ENCODE measurements around the gene TMC7. TPM values are rescaled to one million over a fixed set of nuclear protein-coding genes. Genes with fewer than 3 reads are reported as not detected.
A peak's percentile ranks its signal among the peaks of the same experiment; 100 is the strongest.

Gene TMC7
- total RNA-seq, 1 experiment from 2014 or later = 0.34 TPM

DNA sequence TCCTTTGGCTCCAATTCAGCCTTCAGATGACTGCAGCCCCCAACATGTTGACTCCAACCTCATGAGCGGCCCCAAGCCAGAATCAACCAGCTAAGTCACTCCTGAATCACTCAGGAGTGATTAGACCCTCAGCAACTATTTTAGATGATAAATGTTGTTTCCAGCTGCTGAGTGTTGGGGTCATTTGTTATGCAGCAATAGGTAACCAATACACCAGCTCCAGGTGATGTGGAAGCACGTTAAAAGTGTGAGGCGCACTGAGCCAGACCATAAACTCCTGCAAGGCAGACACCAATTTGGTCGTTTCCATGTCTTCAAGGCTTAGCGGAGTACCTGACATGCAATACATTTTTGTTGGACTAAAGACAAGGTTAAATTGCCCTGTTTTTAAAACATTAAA, 101.1 kb downstream of the TMC7 start:
- H3K9me3 ChIP-seq (replicated peaks) = no peaks in the 10 kb centered on the region
- H3K4me1 ChIP-seq = no peaks in the 10 kb centered on the region
- DNase-seq = no peak

DNA sequence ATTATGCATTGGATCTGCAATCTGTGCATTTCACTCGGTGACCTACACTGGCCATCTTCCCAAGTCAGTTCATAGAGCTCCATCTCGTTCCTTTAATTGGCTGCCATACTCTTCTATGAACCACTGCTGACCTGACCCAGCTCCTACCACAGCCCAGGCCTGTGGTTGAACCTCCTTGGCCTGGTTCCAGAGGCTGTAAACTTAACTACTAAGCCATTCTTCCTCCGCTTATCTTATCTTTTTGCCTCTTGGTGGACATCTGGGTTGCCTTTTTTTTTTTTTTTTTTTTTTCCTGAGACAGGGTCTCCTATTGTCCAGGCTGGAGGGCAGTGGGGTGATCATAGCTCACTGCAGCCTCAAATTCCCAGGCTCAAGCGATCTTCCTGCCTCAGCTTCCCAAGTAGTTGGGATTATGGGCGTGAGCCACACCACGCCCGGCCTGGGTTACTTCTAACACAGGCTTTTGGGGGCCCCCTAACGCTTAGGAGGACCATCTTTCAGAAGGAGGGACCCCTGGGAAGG, 102.0 kb downstream of the TMC7 start:
- Histone ChIP-seq H3K4me3 (peak overlapping the region; percentile 58), H3K4me1 (no peaks in the 10 kb centered on the region), H3K36me3 (peaks cover 3% of the 10 kb centered on the region; the same call in 1 of the 2 replicates), H3K27me3 (no peaks in the 10 kb centered on the region), H3K27ac (no peak overlapping the region), H3K9me3 (replicated peaks) (no peaks in the 10 kb centered on the region)
- peak; percentile 34 to 57 for DNase-seq

More for the DNA sequence above, 101.1 kb downstream of the TMC7 start:
- Histone ChIP-seq H3K27me3 (no peaks in the 10 kb centered on the region), H3K27ac (no peak overlapping the region), H3K4me3 (no peak overlapping the region), H3K36me3 (peaks cover 5% of the 10 kb centered on the region; the same call in 1 of the 2 replicates)

- Histone ChIP-seq H3K27ac (peak overlapping the region; percentile 19; the same call in 1 of the 2 replicates), H3K4me3 (peak overlapping the region; percentile 58), H3K4me1 (no peaks in the 10 kb centered on the region), H3K36me3 (no peaks in the 10 kb centered on the region), H3K9me3 (replicated peaks) (no peaks in the 10 kb centered on the region), H3K27me3 (no peaks in the 10 kb centered on the region)
- DNase-seq = peak; percentile 95 to 97
Measured at GRCh38 chr16:19086322-19087199, 102.8 kb downstream of the TMC7 start.

- no peaks in the 10 kb centered on the region for H3K36me3 ChIP-seq
- no peaks in the 10 kb centered on the region for H3K9me3 ChIP-seq (replicated peaks)
- no peak overlapping the region for H3K27ac ChIP-seq
- no peak overlapping the region for H3K4me3 ChIP-seq
- no peak for DNase-seq
- no peaks in the 10 kb centered on the region for H3K4me1 ChIP-seq
- no peaks in the 10 kb centered on the region for H3K27me3 ChIP-seq
Measured at GRCh38 chr16:19088341-19088916, 104.7 kb downstream of the TMC7 start.

- no peaks in the 10 kb centered on the region for H3K4me1 ChIP-seq
- DNase-seq = no peak
- no peak overlapping the region for H3K27ac ChIP-seq
- no peaks in the 10 kb centered on the region for H3K36me3 ChIP-seq
- no peaks in the 10 kb centered on the region for H3K27me3 ChIP-seq
- H3K4me3 ChIP-seq = no peak overlapping the region
- no peaks in the 10 kb centered on the region for H3K9me3 ChIP-seq (replicated peaks)
Measured at GRCh38 chr16:19089410-19089955, 105.7 kb downstream of the TMC7 start.

GRCh38 chr16:19090916-19091315, 107.2 kb downstream of the TMC7 start:
- Histone ChIP-seq H3K27me3 (no peaks in the 10 kb centered on the region), H3K9me3 (replicated peaks) (no peaks in the 10 kb centered on the region), H3K36me3 (no peaks in the 10 kb centered on the region), H3K27ac (no peak overlapping the region), H3K4me1 (peaks cover 9% of the 10 kb centered on the region; the same call in 1 of the 2 replicates), H3K4me3 (no peak overlapping the region)
- DNase-seq = no peak

DNA sequence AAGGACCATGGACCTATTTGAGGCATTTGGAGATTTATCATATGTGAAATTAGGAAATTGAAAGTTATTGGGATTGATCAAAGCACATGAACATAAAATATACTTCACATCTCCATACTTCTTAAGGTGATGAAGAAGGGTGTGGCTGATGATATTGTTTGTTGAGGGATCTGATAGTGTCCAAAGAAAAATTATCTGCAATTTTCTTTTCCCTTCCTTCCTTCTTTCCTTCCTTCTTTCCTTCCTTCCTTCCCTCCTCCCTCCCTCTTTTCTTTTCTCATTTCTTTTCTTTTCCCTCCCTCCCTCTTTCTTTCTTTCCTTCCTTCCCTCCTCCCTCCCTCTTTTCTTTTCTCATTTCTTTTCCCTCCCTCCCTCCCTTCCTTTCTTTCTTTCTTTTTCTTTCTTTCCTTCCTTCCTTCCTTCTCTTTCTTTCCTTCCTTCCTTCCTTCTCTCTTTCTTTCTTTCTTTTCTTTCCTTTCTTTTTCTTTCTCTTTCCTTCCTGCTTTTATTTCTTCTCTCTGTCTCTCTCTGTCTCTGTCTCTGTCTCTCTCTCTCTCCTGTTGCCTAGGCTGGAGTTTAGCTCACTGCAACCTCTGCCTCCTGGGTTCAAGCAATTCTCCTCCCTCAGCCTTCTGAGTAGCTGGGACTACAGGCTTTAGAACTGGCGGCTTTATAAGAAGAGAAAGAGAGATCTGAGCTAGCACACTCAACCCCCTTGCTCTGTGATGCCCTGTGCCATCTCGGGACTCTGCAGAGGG, 109.1 kb downstream of the TMC7 start:
- no peak overlapping the region for H3K4me3 ChIP-seq
- DNase-seq = no peak

GRCh38 chr16:19093631-19094541, 110.2 kb downstream of the TMC7 start:
- no peak overlapping the region for H3K27ac ChIP-seq
- no peak overlapping the region for H3K4me3 ChIP-seq
- H3K27me3 ChIP-seq = no peaks in the 10 kb centered on the region
- no peaks in the 10 kb centered on the region for H3K36me3 ChIP-seq
- no peak for DNase-seq
- no peaks in the 10 kb centered on the region for H3K9me3 ChIP-seq (replicated peaks)
- peaks cover 9% of the 10 kb centered on the region; the same call in 1 of the 2 replicates for H3K4me1 ChIP-seq

More for the DNA sequence above, 109.1 kb downstream of the TMC7 start:
- Histone ChIP-seq H3K9me3 (replicated peaks) (no peaks in the 10 kb centered on the region), H3K36me3 (no peaks in the 10 kb centered on the region), H3K4me1 (peaks cover 9% of the 10 kb centered on the region; the same call in 1 of the 2 replicates), H3K27me3 (no peaks in the 10 kb centered on the region), H3K27ac (no peak overlapping the region)

DNA sequence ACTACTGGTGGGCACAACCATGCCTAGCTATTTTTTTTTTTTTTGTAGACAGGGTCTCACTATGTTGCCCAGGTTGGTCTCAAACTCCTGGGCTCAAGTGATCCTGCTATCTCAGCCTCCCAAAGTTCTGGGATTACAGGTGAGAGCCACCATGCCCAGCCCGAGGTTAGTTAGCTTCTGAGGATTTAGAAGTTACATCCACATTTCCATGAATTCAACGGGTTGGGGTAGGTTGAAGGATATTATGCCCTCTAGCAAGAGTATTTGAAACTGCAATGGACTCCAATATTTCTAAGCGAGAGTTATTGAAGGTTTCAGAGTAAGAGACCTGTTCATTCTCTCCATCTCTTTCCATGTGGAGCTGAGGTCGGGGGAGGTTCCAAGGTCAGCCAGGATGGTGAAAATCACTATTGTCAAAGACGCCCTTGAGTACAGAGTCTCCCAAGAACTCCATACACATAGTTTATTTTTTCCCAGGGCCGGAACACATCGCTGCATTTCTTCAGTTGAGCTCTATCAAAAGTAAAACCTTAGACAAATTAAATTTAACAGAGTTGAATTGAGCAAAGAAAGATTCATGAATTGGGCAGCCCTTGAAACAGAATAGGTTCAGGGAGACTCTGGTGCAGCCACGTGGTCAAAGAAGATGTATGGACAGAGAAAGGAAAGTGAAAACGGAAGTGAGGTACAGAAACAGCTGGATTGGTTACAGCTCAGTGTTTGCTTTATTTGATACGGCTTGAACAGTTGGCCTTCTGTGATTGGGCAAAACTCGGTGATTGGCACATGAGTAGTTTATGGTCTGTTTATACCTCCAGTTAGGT, 111.0 kb downstream of the TMC7 start:
- peak in 1 of 2 experiments; percentile 47 for DNase-seq
- H3K36me3 ChIP-seq = no peaks in the 10 kb centered on the region

GRCh38 chr16:19095654-19096053, 111.9 kb downstream of the TMC7 start:
- Histone ChIP-seq H3K4me1 (peaks cover 9% of the 10 kb centered on the region; the same call in 1 of the 2 replicates), H3K27me3 (no peaks in the 10 kb centered on the region), H3K27ac (no peak overlapping the region), H3K36me3 (no peaks in the 10 kb centered on the region), H3K9me3 (replicated peaks) (no peaks in the 10 kb centered on the region), H3K4me3 (no peak overlapping the region)
- no peak for DNase-seq

More for the DNA sequence above, 111.0 kb downstream of the TMC7 start:
- Histone ChIP-seq H3K27me3 (no peaks in the 10 kb centered on the region), H3K4me1 (peaks cover 9% of the 10 kb centered on the region; the same call in 1 of the 2 replicates), H3K4me3 (no peak overlapping the region), H3K27ac (no peak overlapping the region), H3K9me3 (replicated peaks) (no peaks in the 10 kb centered on the region)

DNA sequence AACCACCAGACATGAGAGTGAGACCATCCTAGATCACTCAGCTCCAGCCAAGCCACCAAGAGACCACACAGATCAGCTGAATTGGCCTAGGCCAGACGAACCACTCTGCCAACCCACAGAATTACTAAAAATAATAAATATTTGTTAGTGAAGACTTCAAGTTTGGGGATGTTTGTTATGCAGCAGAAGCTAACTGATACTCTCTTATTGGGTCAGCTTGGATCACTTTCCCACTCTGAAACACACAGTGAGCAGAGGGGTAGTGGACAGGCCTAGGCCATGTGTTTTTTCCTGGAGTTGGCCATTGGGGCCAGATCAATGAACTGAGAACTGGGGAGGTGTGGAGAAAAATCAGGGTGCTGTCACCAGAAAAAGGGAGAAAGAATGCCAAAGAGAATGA, 114.4 kb downstream of the TMC7 start:
- Histone ChIP-seq H3K9me3 (replicated peaks) (no peaks in the 10 kb centered on the region), H3K27ac (no peak overlapping the region)

DNA sequence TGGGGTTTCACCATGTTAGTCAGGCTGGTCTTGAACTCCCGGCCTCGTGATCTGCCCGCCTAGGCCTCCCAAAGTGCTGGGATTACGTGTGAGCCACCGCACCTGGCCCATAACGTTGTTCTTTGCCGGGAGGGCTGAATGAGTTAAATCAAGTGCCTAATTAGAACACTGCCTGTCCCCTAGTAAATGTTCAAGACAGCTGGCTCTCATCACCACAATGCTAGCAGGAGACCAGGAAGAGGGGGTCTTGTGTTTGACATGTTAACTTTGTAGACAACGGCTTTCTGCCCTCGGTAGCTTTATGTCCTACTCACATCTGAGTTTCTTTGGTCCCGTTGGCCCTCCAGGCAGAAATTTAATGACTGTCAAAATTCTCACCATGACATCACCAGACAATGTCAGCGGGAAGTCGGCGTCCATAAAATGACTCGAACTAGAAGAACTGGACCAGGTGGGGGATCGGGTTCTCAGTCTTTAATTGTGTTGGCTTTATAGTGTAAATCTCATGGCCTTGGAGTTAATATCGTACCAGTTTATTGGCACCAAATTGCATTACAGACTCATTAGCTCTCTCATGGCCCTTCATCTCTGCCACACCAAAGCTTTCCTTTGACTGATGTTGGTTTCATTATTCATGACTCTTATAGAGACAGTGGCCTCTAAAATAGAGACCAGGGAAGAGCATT, 118.6 kb downstream of the TMC7 start:
- DNase-seq = peak; percentile 82 to 89
- peaks cover 43% of the 10 kb centered on the region for H3K4me1 ChIP-seq

More for the DNA sequence above, 114.4 kb downstream of the TMC7 start:
- H3K4me3 ChIP-seq = no peak overlapping the region
- H3K4me1 ChIP-seq = peaks cover 23% of the 10 kb centered on the region
- no peak for DNase-seq
- H3K36me3 ChIP-seq = no peaks in the 10 kb centered on the region
- no peaks in the 10 kb centered on the region for H3K27me3 ChIP-seq

More for the DNA sequence above, 118.6 kb downstream of the TMC7 start:
- Histone ChIP-seq H3K27me3 (no peaks in the 10 kb centered on the region), H3K9me3 (replicated peaks) (no peaks in the 10 kb centered on the region), H3K27ac (peak overlapping the region; percentile 33), H3K36me3 (no peaks in the 10 kb centered on the region), H3K4me3 (no peak overlapping the region)

All from SJCRH30 (cell line).